Peyer's patch (tissue), 4 donors: Measurements from ENCODE around the gene JAZF1. TPM values are rescaled to one million over a fixed set of nuclear protein-coding genes. Genes with fewer than 3 reads are reported as not detected.
A peak's percentile ranks its signal among the peaks of the same experiment; 100 is the strongest.

Experiments
- DNase-seq, 3 donors: peaks; one replicate each; pipeline ENCODE4 v3.0.0-alpha.2; 2017 to 2019
- H3K27ac ChIP-seq, 4 donors: fragments of 200-600 bp; sonication (generic); one replicate each; pipeline ENCODE4 v1.5.1; 2016 to 2019
- H3K27me3 ChIP-seq, 2 donors: fragments of 200-600 bp; sonication (generic); one replicate each; pipeline ENCODE4 v1.5.1; 2019
- H3K36me3 ChIP-seq, 3 donors: fragments of 200-600 bp; sonication (generic); one replicate each; pipeline ENCODE4 v1.5.1; 2016 to 2019
- H3K4me1 ChIP-seq, 4 donors: fragments of 200-600 bp; sonication (generic); one replicate each; pipeline ENCODE4 v1.5.1; 2016 to 2019
- H3K4me3 ChIP-seq, 4 donors: fragments of 200-600 bp; sonication (generic); 1 replicate in 3 of 4; 2 replicates in 1 of 4; pipeline ENCODE4 v1.5.1; 2016 to 2019; ENCODE audit warnings: mild to moderate bottlenecking in 1 of 4
- H3K9me3 ChIP-seq, 4 donors: fragments of 200-600 bp; sonication (generic); one replicate each; pipeline ENCODE4 v1.5.1; 2016 to 2019; ENCODE audit warnings: mild to moderate bottlenecking in 1 of 4
- POLR2A ChIP-seq, 2 donors: fragments of 450-650 bp; IDR thresholded peaks; one replicate each; pipeline ENCODE4 v1.5.1; 2017; ENCODE audit warnings: antibody characterized with exemption in 2 of 2, mild to moderate bottlenecking in 2 of 2, moderate library complexity in 2 of 2
- total RNA-seq, 4 donors: library from RNA; depleted of rRNA; stranded (reverse); fragments of >200 nt; gene quantifications; one replicate each; pipeline ENCODE4 v1.1.0, GENCODE V29; 2016
- TF ChIP-seq, protein P1 (sequence below), 6 experiments: fragments of 450-650 bp in 4 of 6; fragments of 200-600 bp in 2 of 6; sonication (generic) in 1 of 6; IDR thresholded peaks; one replicate each; pipeline ENCODE4 v1.5.1; 2017 to 2019; ENCODE audit warnings: antibody characterized with exemption in 6 of 6, mild to moderate bottlenecking in 3 of 6, moderate library complexity in 1 of 6

JAZF1 gene
- total RNA-seq, 4 donors from 2014 or later: 1.9 to 15.7 (median 2.6) TPM

DNA sequence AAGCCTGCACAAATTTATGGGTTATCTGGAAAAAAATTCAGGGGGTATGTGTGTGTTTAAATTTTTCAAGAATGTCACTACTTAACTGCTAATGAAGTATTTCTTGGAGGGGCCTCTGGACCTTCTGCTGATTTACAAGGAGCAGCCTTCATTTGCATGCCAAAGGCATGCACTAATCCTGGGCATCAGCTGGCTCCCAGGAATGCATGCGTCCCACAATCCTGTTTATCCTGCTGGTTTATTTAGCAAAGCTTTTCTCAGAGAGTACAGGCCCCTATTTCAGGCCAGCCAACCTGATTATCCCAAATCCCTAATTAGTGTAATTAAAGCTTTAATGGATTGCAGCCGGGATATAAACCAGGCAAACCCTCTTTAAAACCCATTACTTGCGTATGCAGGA is 270.3 kb downstream of the JAZF1 start:
- H3K27me3 ChIP-seq: no peaks in the 10 kb centered on the region
- no peak for DNase-seq
- H3K4me1 ChIP-seq: no peaks in the 10 kb centered on the region
- TF ChIP-seq POLR2A (IDR thresholded peaks at IDR 0.05): no peak
- TF ChIP-seq, protein P1, sequence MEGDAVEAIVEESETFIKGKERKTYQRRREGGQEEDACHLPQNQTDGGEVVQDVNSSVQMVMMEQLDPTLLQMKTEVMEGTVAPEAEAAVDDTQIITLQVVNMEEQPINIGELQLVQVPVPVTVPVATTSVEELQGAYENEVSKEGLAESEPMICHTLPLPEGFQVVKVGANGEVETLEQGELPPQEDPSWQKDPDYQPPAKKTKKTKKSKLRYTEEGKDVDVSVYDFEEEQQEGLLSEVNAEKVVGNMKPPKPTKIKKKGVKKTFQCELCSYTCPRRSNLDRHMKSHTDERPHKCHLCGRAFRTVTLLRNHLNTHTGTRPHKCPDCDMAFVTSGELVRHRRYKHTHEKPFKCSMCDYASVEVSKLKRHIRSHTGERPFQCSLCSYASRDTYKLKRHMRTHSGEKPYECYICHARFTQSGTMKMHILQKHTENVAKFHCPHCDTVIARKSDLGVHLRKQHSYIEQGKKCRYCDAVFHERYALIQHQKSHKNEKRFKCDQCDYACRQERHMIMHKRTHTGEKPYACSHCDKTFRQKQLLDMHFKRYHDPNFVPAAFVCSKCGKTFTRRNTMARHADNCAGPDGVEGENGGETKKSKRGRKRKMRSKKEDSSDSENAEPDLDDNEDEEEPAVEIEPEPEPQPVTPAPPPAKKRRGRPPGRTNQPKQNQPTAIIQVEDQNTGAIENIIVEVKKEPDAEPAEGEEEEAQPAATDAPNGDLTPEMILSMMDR (IDR thresholded peaks at IDR 0.05): no peak
- H3K36me3 ChIP-seq: no peaks in the 10 kb centered on the region
- no peak overlapping the region for H3K4me3 ChIP-seq
- no peak overlapping the region for H3K27ac ChIP-seq
- H3K9me3 ChIP-seq: no peaks in the 10 kb centered on the region

DNA sequence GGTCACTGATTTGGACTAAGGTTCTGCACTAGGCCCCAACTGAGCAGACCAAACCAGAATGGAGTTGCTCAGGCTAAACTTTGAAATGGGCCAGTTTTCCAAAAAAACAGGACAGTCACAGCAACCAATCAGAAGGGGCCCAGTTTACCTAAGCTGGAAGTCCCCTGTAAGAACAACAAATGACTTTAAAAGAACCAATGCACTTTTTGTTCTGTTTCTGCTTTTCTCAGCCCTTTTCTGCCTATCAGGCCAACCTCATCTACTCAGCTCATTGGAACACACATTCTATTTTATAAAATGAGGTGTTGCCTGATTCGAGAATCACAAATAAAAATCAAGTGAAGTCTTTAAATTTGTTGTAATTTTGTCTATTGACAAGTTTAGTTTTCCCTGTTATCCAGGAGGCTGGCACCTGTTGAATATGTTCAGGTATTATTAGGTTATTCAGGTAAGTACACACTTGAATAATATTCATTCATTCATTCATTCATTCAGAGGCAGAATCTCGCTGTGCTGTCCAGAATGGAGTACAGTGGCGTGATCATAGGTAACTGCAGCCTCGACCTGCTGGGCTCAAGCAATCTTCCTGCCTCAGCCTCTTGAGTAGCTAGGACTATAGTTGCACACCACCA is 271.9 kb downstream of the JAZF1 start:
- Histone ChIP-seq H3K9me3 (no peaks in the 10 kb centered on the region), H3K36me3 (no peaks in the 10 kb centered on the region), H3K27ac (no peak overlapping the region), H3K4me1 (no peaks in the 10 kb centered on the region), H3K27me3 (no peaks in the 10 kb centered on the region), H3K4me3 (no peak overlapping the region)
- no peak for TF ChIP-seq POLR2A (IDR thresholded peaks at IDR 0.05)
- TF ChIP-seq, protein P1 (IDR thresholded peaks at IDR 0.05): no peak
- no peak for DNase-seq

DNA sequence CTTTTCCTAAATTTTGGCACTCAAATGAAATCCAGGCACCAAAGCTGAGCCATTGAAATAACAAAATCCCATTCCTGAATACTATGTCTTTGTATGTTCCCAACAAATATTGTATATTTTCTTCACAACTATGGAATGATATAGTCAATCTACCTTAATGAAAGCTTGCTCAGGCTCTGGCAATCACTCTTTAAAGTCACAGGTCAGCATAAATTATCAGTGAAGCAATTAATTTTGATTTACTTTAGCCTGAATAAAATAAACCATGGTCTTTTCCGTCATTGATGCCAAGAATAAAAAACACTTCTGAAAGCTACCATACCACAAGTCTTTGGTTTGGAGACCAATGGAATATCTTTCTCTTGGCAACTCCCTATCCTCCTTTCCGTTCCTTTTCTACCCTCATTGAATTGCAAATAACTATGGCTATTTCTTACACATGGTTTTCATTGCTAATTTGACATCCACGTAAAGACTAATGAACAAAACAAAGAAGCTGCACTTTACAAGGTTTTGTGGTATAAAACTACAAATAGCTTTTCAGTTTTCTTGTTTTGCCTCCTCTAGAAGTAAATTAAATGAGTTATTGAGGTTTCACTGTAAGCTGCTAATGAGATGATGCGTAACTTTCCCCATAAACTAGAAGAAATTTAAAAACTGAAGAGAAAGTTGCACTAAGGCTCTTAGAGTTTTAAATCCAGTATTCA is 274.1 kb downstream of the JAZF1 start:
- no peaks in the 10 kb centered on the region for H3K27me3 ChIP-seq
- no peak for TF ChIP-seq POLR2A (IDR thresholded peaks at IDR 0.05)
- DNase-seq: no peak
- peaks cover 0 to under 1% (median 0%) of the 10 kb centered on the region in 4 donors for H3K4me1 ChIP-seq
- H3K27ac ChIP-seq: no peak overlapping the region
- no peaks in the 10 kb centered on the region for H3K36me3 ChIP-seq
- H3K9me3 ChIP-seq: no peaks in the 10 kb centered on the region
- H3K4me3 ChIP-seq: no peak overlapping the region

DNA sequence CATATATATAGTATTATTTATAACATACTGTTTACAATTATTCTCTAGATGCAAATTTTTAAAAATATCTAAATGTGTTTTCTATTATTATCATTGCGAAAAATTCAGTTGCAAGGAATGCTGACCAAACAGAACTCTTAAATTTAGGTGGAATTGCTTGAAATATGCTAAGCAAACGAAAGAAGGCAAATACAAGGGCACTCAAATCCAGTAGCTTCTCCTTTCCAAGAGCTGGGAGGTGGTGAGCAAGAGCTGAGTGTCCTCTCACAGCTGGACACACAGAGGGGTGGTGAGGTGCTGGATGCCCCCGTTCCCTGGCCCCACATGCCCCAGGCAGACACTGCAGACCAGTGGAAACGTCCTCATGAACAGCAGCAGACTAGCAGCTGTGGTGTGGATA is 274.6 kb downstream of the JAZF1 start:
- no peaks in the 10 kb centered on the region for H3K9me3 ChIP-seq
- H3K36me3 ChIP-seq: no peaks in the 10 kb centered on the region
- H3K4me3 ChIP-seq: no peak overlapping the region
- H3K27me3 ChIP-seq: no peaks in the 10 kb centered on the region
- H3K4me1 ChIP-seq: peaks cover 0 to 4% (median 0%) of the 10 kb centered on the region in 4 donors
- TF ChIP-seq, protein P1 (IDR thresholded peaks at IDR 0.05): no peak
- TF ChIP-seq POLR2A (IDR thresholded peaks at IDR 0.05): no peak
- DNase-seq: no peak
- no peak overlapping the region for H3K27ac ChIP-seq

DNA sequence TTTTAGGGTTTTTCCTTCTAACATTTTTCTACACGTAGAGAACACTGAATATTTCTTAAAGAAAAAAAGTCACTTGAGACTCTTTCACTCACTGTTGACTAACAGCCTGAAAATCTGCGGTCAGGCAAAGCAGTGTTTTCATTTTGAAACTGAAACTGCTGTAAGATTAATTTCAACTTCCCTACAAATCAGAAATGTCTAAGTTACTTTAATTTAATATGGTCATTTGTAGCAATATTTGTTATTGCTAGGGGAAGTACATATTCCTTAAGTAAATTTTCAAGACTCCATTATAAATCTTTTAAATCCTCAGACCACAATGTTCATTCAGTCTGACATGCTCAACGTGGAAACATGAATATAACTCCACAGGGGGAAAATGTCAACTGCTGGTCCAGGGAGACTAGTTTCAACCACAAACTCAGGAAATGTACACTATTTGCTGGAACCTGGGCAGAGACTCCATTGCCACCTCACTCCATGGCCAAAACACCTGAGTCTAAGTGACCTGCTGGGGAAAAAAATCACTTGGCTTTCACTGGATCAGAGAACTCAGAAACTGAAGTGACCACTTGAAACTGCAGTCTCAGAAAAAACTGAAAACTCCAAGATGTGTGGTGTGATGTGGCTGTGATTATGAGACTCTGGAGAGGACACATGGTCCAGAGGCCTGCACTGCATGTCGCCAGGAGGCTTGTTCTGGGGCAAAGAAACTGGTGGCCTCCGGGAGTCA is 279.4 kb downstream of the JAZF1 start:
- H3K36me3 ChIP-seq: no peaks in the 10 kb centered on the region
- peak in 1 of 3 donors; percentile 35 for DNase-seq
- H3K9me3 ChIP-seq: no peaks in the 10 kb centered on the region
- H3K4me1 ChIP-seq: peaks cover 0 to 16% (median 1%) of the 10 kb centered on the region in 4 donors
- peak overlapping the region; percentile 2 to 59 (median 50) for H3K27ac ChIP-seq
- TF ChIP-seq POLR2A (IDR thresholded peaks at IDR 0.05): no peak
- TF ChIP-seq, protein P1 (IDR thresholded peaks at IDR 0.05): no peak
- peak overlapping the region in 1 of 4 donors; percentile 25 for H3K4me3 ChIP-seq
- no peaks in the 10 kb centered on the region for H3K27me3 ChIP-seq

DNA sequence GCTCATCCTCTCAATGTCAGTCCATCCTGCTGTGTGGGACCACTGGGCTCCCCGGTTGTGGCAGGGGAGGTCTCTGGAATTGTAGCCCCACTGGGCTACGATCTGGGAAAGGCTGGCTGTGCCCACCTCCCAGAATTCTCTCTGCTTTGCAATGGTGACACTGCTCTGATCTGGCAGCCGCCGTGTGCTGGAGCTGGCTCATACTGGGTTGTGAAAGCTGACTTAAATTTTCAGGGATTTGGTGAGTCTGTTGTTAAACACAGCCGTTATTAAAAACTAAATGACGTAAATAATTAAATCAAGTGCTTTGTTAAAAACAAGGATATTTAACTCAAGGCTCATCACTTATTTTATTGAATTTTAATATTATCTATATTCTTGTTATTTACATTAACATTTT is 280.6 kb downstream of the JAZF1 start:
- no peak for TF ChIP-seq POLR2A (IDR thresholded peaks at IDR 0.05)
- TF ChIP-seq, protein P1 (IDR thresholded peaks at IDR 0.05): no peak
- Histone ChIP-seq H3K36me3 (no peaks in the 10 kb centered on the region), H3K4me3 (no peak overlapping the region), H3K27ac (peak overlapping the region in 1 of 4 donors; percentile 4), H3K9me3 (no peaks in the 10 kb centered on the region), H3K4me1 (peaks cover 0 to 16% (median 1%) of the 10 kb centered on the region in 4 donors), H3K27me3 (no peaks in the 10 kb centered on the region)
- DNase-seq: no peak
